SK-N-MC (cell line): ENCODE measurements around the gene ARHGAP44.

Experiments
- EZH2 ChIP-seq: fragments of 200-600 bp; sonication (generic); IDR thresholded peaks from one replicate; pipeline ENCODE4 v1.6.1; 2017; ENCODE audit warnings: antibody characterized with exemption
- FOXP2 ChIP-seq: optimal IDR thresholded peaks from 2 replicates; pipeline ENCODE3; 2011; ENCODE audit warnings: mild to moderate bottlenecking, moderate library complexity; ENCODE audit not compliant: insufficient read depth; ENCODE audit errors: extremely low read length, control extremely low read depth
- POLR2AphosphoS5 ChIP-seq: IDR thresholded peaks from 2 replicates; pipeline ENCODE4 v1.6.1; 2012; ENCODE audit warnings: mild to moderate bottlenecking, low read depth, low read length, borderline replicate concordance

- no peak for TF ChIP-seq EZH2
- no peak for TF ChIP-seq POLR2AphosphoS5
- TF ChIP-seq FOXP2, result no peak
Measured at GRCh38 chr17:12850996-12851395, 61.7 kb downstream of the ARHGAP44 start.
